ENCODE measurements around the gene PLEKHA4. TPM values are rescaled to one million over a fixed set of nuclear protein-coding genes. Genes with fewer than 3 reads are reported as not detected.

Gene PLEKHA4
- total and polyA plus RNA-seq, 9 donors = 18.3 to 96.5 (median 51.5) TPM

- H3K4me1 ChIP-seq (ENCODE audit: insufficient read depth) = peaks cover 9% of the 10 kb centered on the region
- 90 to 92% (median 90%) methylated on average over 43 to 44 of the region's 44 CpGs for WGBS, 3 donors
- H3K27me3 ChIP-seq = no peaks in the 10 kb centered on the region
- no peak overlapping the region for H3K27ac ChIP-seq
- peak in 1 of 5 donors; percentile 35 for DNase-seq
- intact Hi-C loops (cut with DNase I) = loop anchor here in 3 of 4 donors (5.0 to 10.0 kb wide), 3 partner anchors 38 to 178 kb away; partner anchors contain the start of genes FTL (in 1 of the 3) and HSD17B14 (in 1 of the 3)
- TF ChIP-seq EP300 (IDR thresholded peaks at IDR 0.05) (no peak), CTCF (IDR thresholded peaks at IDR 0.05) (no peak), POLR2A (IDR thresholded peaks at IDR 0.05) (no peak)
- no peaks in the 10 kb centered on the region for H3K9me3 ChIP-seq
- no peak overlapping the region for H3K4me3 ChIP-seq
- H3K36me3 ChIP-seq = no peaks in the 10 kb centered on the region
Measured at GRCh38 chr19:48799358-48800300, 68.8 kb downstream of the PLEKHA4 start.

DNA sequence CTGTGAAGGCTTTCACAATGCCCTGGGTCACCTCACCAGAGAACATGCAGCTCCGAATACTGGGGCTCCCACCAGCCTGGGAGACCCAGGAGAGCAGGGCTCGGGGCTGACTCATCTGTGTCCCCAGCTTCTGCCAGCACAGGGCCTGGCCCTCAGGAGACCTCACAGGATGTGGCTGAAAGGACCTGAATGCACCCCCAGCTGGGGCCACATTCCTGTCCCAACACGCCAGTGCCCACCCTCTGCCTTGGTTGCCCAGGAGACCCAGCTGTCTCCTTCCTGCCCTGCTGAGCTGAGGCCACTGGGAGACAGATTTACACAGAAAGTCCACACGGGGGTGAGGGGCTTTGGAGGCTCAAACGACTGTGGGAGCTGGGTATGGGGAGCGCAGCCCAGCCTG lies 69.5 kb downstream of the PLEKHA4 start:
- H3K27ac ChIP-seq = no peak overlapping the region
- H3K27me3 ChIP-seq = no peaks in the 10 kb centered on the region
- intact Hi-C loops (cut with DNase I) = loop anchor here in 3 of 4 donors (5.0 to 10.0 kb wide), 3 partner anchors 38 to 178 kb away; partner anchors contain the start of genes FTL (in 1 of the 3) and HSD17B14 (in 1 of the 3)

GRCh38 chr19:48797103-48797502 lies 71.3 kb downstream of the PLEKHA4 start:
- Histone ChIP-seq H3K4me3 (no peak overlapping the region), H3K36me3 (no peaks in the 10 kb centered on the region), H3K27me3 (no peaks in the 10 kb centered on the region), H3K27ac (no peak overlapping the region), H3K9me3 (no peaks in the 10 kb centered on the region), H3K4me1 (ENCODE audit: insufficient read depth) (peaks cover 12% of the 10 kb centered on the region)
- WGBS, 3 donors = 87 to 93% (median 91%) methylated on average over 7 of the region's 7 CpGs
- TF ChIP-seq CTCF (IDR thresholded peaks at IDR 0.05) = no peak
- no peak for TF ChIP-seq EP300 (IDR thresholded peaks at IDR 0.05)
- intact Hi-C loops (cut with DNase I) = loop anchor here in 3 of 4 donors (2.0 to 10.0 kb wide), 4 partner anchors 40 to 180 kb away; partner anchors contain the start of genes HSD17B14 (in 2 of the 3) and FTL (in 1 of the 3)
- DNase-seq = peak in 1 of 5 donors; percentile 36

More for the DNA sequence above, 69.5 kb downstream of the PLEKHA4 start:
- TF ChIP-seq EP300 (IDR thresholded peaks at IDR 0.05) (no peak), CTCF (IDR thresholded peaks at IDR 0.05) (no peak), POLR2A (IDR thresholded peaks at IDR 0.05) (no peak)
- H3K4me1 ChIP-seq (ENCODE audit: insufficient read depth) = peaks cover 12% of the 10 kb centered on the region
- H3K9me3 ChIP-seq = no peaks in the 10 kb centered on the region
- WGBS, 3 donors = 60 to 69% (median 63%) methylated on average over 6 of the region's 6 CpGs
- no peaks in the 10 kb centered on the region for H3K36me3 ChIP-seq
- H3K4me3 ChIP-seq = no peak overlapping the region
- DNase-seq = no peak

DNA sequence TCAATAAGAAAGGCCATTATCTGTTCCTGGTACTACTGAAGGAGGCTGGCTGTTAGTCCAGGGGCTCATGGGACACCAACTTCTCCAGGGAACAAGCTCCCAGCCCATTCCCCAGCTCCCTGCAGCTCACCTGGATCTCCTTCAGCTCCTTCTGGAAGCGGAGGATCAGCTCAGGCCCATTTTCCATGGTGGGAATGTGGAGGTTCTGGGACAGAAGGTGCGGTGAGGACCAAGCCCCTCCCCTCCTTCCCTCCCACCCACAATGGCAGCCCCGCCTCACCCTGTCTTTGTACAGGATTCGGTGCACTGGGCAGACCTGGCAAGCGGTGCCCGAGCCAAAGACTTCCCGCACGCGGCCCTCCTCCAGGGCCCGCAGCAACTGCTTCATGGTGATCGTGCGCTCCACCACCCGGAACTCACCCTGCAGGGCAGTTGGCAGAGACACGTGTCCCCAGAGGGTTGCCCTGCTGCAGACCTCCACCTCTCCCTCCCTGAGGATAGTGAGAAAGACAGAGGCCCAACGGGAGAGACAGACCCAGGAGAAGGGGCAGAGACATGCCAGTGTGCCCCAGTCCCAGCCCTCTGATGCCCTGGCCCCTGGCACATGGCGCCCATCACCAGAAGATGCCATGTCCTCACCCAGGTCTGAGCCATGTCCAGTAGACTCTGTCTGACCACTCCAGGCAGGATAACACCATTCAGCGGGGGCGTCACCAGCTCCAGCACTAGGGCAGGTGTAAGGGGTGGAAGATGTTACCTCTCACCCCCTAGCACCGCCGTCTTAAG lies 71.9 kb downstream of the PLEKHA4 start:
- DNase-seq = peak in 4 of 5 donors; percentile 32 to 60 (median 48)
- intact Hi-C loops (cut with DNase I) = loop anchor here in 3 of 4 donors (2.0 to 10.0 kb wide), 4 partner anchors 40 to 181 kb away; partner anchors contain the start of genes HSD17B14 (in 2 of the 3) and FTL (in 1 of the 3)
- WGBS, 3 donors = 86 to 90% (median 87%) methylated on average over 20 of the region's 20 CpGs
- Histone ChIP-seq H3K4me3 (no peak overlapping the region), H3K27me3 (no peaks in the 10 kb centered on the region), H3K36me3 (no peaks in the 10 kb centered on the region), H3K27ac (peak overlapping the region; percentile 82 to 85), H3K9me3 (no peaks in the 10 kb centered on the region), H3K4me1 (ENCODE audit: insufficient read depth) (peaks cover 12% of the 10 kb centered on the region)
- TF ChIP-seq EP300 (IDR thresholded peaks at IDR 0.05) (no peak), POLR2A (IDR thresholded peaks at IDR 0.05) (no peak), CTCF (IDR thresholded peaks at IDR 0.05) (no peak)

All from ovary (tissue), 9 donors.